PC-3 (cell line): ENCODE measurements around the gene BCL2L15. TPM values are rescaled to one million over a fixed set of nuclear protein-coding genes. Genes with fewer than 3 reads are reported as not detected.

Experiments
- ATAC-seq: fragments of 200-7000 bp; cut with Tn5 transposase; 2 replicates; pipeline ENCODE4 v1.9.1; 2020; ENCODE audit warnings: mild to moderate bottlenecking, moderate library complexity
- BruUV-seq: library from RNA; stranded (reverse); fragments of 400-500 nt; replicated peaks from 2 replicates; lab custom pipeline; 2021; lab: Mats Ljungman, UMichigan
- CTCF ChIA-PET: fragments of 300-600 bp; sonication (Branson Sonifier 250); formaldehyde crosslinking; loops from one replicate; lab custom pipeline; 2022; ENCODE audit warnings: antibody characterized with exemption; lab: Charles Lee
- POLR2A ChIA-PET: fragments of 300-600 bp; sonication (Branson Sonifier 250); formaldehyde crosslinking; loops from one replicate; lab custom pipeline; 2022; ENCODE audit warnings: antibody characterized with exemption; ENCODE audit not compliant: unreplicated experiment; lab: Charles Lee
- DNase-seq: peaks from one replicate; pipeline ENCODE4 v3.0.0-alpha.2; 2015
- H2AFZ ChIP-seq: fragments of 300-600 bp; sonication (generic); 2 replicates; pipeline ENCODE4 v1.6.0; 2016; ENCODE audit warnings: antibody characterized with exemption, low read length
- H3F3A ChIP-seq: fragments of 300-600 bp; sonication (generic); one replicate; pipeline ENCODE4 v1.6.0; 2017; ENCODE audit warnings: antibody characterized with exemption, low read length, control low read depth, mild to moderate bottlenecking; ENCODE audit not compliant: unreplicated experiment
- H3K27ac ChIP-seq: fragments of 300-600 bp; sonication (generic); 2 replicates; pipeline ENCODE4 v1.5.1; 2016; ENCODE audit warnings: mild to moderate bottlenecking, low read length
- H3K27me3 ChIP-seq: fragments of 300-600 bp; sonication (generic); 2 replicates; pipeline ENCODE4 v1.6.1; 2016; ENCODE audit warnings: low read length, mixed read lengths
- H3K36me3 ChIP-seq: fragments of 300-600 bp; sonication (generic); 2 replicates; pipeline ENCODE4 v1.6.1; 2016; ENCODE audit warnings: low read depth, mixed run types, low read length, mixed read lengths
- H3K4me1 ChIP-seq: fragments of 300-600 bp; sonication (generic); 2 replicates; pipeline ENCODE4 v1.5.1; 2016; ENCODE audit warnings: low read length; ENCODE audit not compliant: insufficient read depth
- H3K4me2 ChIP-seq: fragments of 300-600 bp; sonication (generic); 2 replicates; pipeline ENCODE4 v1.6.0; 2016; ENCODE audit warnings: low read length
- H3K4me3 ChIP-seq: fragments of 300-600 bp; sonication (generic); 2 replicates; pipeline ENCODE4 v1.5.1; 2016; ENCODE audit warnings: mild to moderate bottlenecking, low read length, mixed read lengths
- H3K79me2 ChIP-seq: fragments of 300-600 bp; sonication (generic); 2 replicates; pipeline ENCODE4 v1.6.1; 2017; ENCODE audit warnings: low read length, mixed read lengths
- H3K9ac ChIP-seq: fragments of 300-600 bp; sonication (generic); 2 replicates; pipeline ENCODE4 v1.6.0; 2016; ENCODE audit warnings: mild to moderate bottlenecking, low read length
- H3K9me2 ChIP-seq: fragments of 300-600 bp; sonication (generic); replicated peaks from 2 replicates; pipeline ENCODE4 v1.6.1; 2016; ENCODE audit warnings: mixed run types, low read length, mixed read lengths
- H3K9me3 ChIP-seq: fragments of 300-600 bp; sonication (generic); 2 replicates; pipeline ENCODE4 v1.6.1; 2016; ENCODE audit warnings: low read length, mixed read lengths
- H4K20me1 ChIP-seq: fragments of 300-600 bp; sonication (generic); 2 replicates; pipeline ENCODE4 v1.6.1; 2016; ENCODE audit warnings: low read length, mixed read lengths
- CTCF ChIP-seq: fragments of 300-600 bp; sonication (generic); conservative IDR thresholded peaks from 2 replicates; pipeline ENCODE4 v1.5.1; 2017; ENCODE audit warnings: antibody characterized with exemption, low read depth, mild to moderate bottlenecking, low read length
- EZH2 ChIP-seq: fragments of 300-600 bp; sonication (generic); IDR thresholded peaks from one replicate; pipeline ENCODE4 v1.6.1; 2017; ENCODE audit warnings: antibody characterized with exemption, mild to moderate bottlenecking, low read length; ENCODE audit not compliant: unreplicated experiment
- EZH2phosphoT487 ChIP-seq: fragments of 300-600 bp; sonication (generic); IDR thresholded peaks from 2 replicates; pipeline ENCODE4 v1.6.1; 2018; ENCODE audit warnings: mild to moderate bottlenecking, antibody characterized with exemption, low read length, borderline replicate concordance
- intact Hi-C: fragments of 100-400 bp; cut with micrococcal nuclease; formaldehyde crosslinking; loops from 2 replicates; pipeline ENCODE4 v1.9.0; 2023
- total RNA-seq: library from RNA; depleted of rRNA; stranded (reverse); fragments of >200 nt; gene quantifications from 2 replicates; pipeline ENCODE4 v1.2.3, GENCODE V29; 2014

Gene BCL2L15
- total RNA-seq, 1 experiment from 2014 or later, result 0.29 TPM

DNA sequence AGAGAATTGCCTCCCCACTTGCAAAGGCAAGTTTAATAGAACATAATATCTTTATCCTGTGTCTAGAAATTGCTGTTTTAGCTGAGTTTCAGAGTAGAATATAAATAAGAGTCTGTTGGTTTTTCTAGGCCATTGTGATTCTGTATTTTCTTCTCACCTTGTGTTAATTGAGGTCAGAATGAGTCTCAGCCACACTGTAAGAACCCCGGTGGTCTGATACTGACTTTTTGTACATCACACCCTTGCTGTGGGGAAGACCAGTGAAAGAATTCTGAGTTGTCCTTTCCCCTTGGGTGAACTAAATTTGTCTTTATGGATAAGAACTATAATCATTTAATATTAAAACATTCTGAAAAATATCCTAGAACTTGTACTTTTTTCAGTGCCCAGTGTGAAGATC, 48.6 kb upstream of the BCL2L15 start:
- intact Hi-C loops, result no loop called here
- H3F3A ChIP-seq, result peaks cover 5% of the 10 kb centered on the region
- H4K20me1 ChIP-seq, result peaks cover 50% of the 10 kb centered on the region
- ChIA-PET CTCF (no interaction called here), POLR2A (no interaction called here)
- BruUV-seq, result no TSS peak
- no peaks in the 10 kb centered on the region for H3K27me3 ChIP-seq
- peaks cover 94% of the 10 kb centered on the region for H3K79me2 ChIP-seq
- TF ChIP-seq EZH2phosphoT487, result no peak
- TF ChIP-seq EZH2, result no peak
- no peak for DNase-seq
- H3K4me2 ChIP-seq, result no peak overlapping the region
- no peak overlapping the region for H3K4me3 ChIP-seq
- H3K27ac ChIP-seq, result no peak overlapping the region
- peaks cover 7% of the 10 kb centered on the region for H3K36me3 ChIP-seq
- no peak overlapping the region for H3K9ac ChIP-seq
- H3K9me2 ChIP-seq, result no peaks in the 10 kb centered on the region
- no peak overlapping the region for H2AFZ ChIP-seq
- peaks cover 32% of the 10 kb centered on the region for H3K4me1 ChIP-seq
- H3K9me3 ChIP-seq, result no peaks in the 10 kb centered on the region
- ATAC-seq, result no peak

GRCh38 chr1:113935176-113935575, 47.8 kb upstream of the BCL2L15 start:
- Histone ChIP-seq H3K36me3 (no peaks in the 10 kb centered on the region), H3K27ac (no peak overlapping the region), H3K9me2 (no peaks in the 10 kb centered on the region), H3K4me3 (no peak overlapping the region), H3K79me2 (peaks cover 100% of the 10 kb centered on the region), H3K9ac (no peak overlapping the region), H4K20me1 (peaks cover 52% of the 10 kb centered on the region), H2AFZ (no peak overlapping the region), H3K9me3 (no peaks in the 10 kb centered on the region), H3K4me1 (peaks cover 38% of the 10 kb centered on the region), H3F3A (peaks cover 5% of the 10 kb centered on the region), H3K27me3 (no peaks in the 10 kb centered on the region), H3K4me2 (no peak overlapping the region)
- no peak for ATAC-seq
- CTCF ChIA-PET, result no interaction called here
- TF ChIP-seq EZH2phosphoT487 (no peak), EZH2 (no peak), CTCF (no peak)
- POLR2A ChIA-PET, result no interaction called here
- no peak for DNase-seq
- intact Hi-C loops, result no loop called here
- no TSS peak for BruUV-seq

GRCh38 chr1:113934511-113935055, 47.2 kb upstream of the BCL2L15 start:
- CTCF ChIA-PET, result no interaction called here
- POLR2A ChIA-PET, result no interaction called here
- Histone ChIP-seq H3F3A (peaks cover 5% of the 10 kb centered on the region), H3K9ac (no peak overlapping the region), H2AFZ (no peak overlapping the region), H3K79me2 (peaks cover 100% of the 10 kb centered on the region), H3K4me2 (no peak overlapping the region), H4K20me1 (peaks cover 49% of the 10 kb centered on the region), H3K27ac (no peak overlapping the region), H3K4me1 (peaks cover 36% of the 10 kb centered on the region), H3K4me3 (no peak overlapping the region), H3K9me3 (no peaks in the 10 kb centered on the region), H3K36me3 (no peaks in the 10 kb centered on the region), H3K9me2 (no peaks in the 10 kb centered on the region), H3K27me3 (no peaks in the 10 kb centered on the region)
- intact Hi-C loops, result no loop called here
- no peak for TF ChIP-seq EZH2
- no peak for TF ChIP-seq CTCF
- TF ChIP-seq EZH2phosphoT487, result no peak
- ATAC-seq (no peak), DNase-seq (no peak)
- BruUV-seq, result no TSS peak
